Lower lobe of right lung (tissue), 2 donors: Measurements from ENCODE around the gene DAB2IP. TPM values are rescaled to one million over a fixed set of nuclear protein-coding genes. Genes with fewer than 3 reads are reported as not detected.

Experiments
- ATAC-seq, 2 donors: fragments of 200-7000 bp; cut with Tn5 transposase; one replicate each; pipeline ENCODE4 v1.9.1; 2020 to 2022; ENCODE audit warnings: mild to moderate bottlenecking in 2 of 2, moderate library complexity in 2 of 2
- DNase-seq: peaks from one replicate; pipeline ENCODE4 v3.0.0-alpha.2; 2020
- H3K27ac ChIP-seq: fragments of 200-600 bp; one replicate; pipeline ENCODE4 v1.8.0; 2022
- H3K27me3 ChIP-seq: fragments of 200-600 bp; one replicate; pipeline ENCODE4 v1.8.0; 2022; ENCODE audit warnings: low read depth
- H3K36me3 ChIP-seq: fragments of 200-600 bp; one replicate; pipeline ENCODE4 v1.8.0; 2022; ENCODE audit warnings: mild to moderate bottlenecking
- H3K4me1 ChIP-seq: fragments of 200-600 bp; one replicate; pipeline ENCODE4 v1.8.0; 2022
- H3K4me3 ChIP-seq: fragments of 200-600 bp; one replicate; pipeline ENCODE4 v1.8.0; 2022; ENCODE audit warnings: mild to moderate bottlenecking
- H3K9me3 ChIP-seq: fragments of 200-600 bp; one replicate; pipeline ENCODE4 v1.8.0; 2022
- intact Hi-C: fragments of 100-400 bp; cut with DNase I; formaldehyde crosslinking; loops from one replicate; pipeline ENCODE4 v1.11.0; 2022
- total RNA-seq: library from RNA; stranded (reverse); fragmentation: NEBNext Ultra II Directional; extraction: Animal tissue kit (Norgen Biotek cat#: 25700); gene quantifications from one replicate; pipeline ENCODE4 v1.2.1, GENCODE V29; 2021
- TF ChIP-seq, protein P1 (sequence below): fragments of 200-600 bp; IDR thresholded peaks from one replicate; pipeline ENCODE4 v1.8.0; 2022; ENCODE audit warnings: antibody characterized with exemption, mild to moderate bottlenecking
- donor health status: DM: no; HTN: yes; CAD: no; lungs with severe emphysema.

The DAB2IP gene
- total RNA-seq, 1 donor from 2014 or later: 54.1 TPM

DNA sequence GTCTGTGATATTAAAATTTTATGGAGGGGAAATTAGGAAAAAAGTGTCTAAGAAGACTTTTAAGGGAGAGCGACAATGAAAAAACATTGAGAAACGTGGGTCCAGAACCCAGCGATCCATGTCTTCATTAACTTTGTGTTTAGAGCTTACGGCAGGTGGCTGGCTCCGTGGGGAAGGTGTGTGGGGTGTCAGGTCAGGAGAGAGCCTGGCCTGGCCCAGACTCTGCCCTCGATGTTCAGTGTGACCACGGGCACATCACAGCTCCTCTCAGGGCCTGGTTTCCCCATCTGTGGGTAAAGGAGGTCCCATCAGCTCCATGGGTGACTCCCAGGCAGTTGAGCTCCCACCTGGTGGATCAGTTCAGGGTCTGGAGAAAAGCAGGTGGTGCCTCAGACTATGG is 22.1 kb downstream of the DAB2IP start:
- TF ChIP-seq, protein P1, sequence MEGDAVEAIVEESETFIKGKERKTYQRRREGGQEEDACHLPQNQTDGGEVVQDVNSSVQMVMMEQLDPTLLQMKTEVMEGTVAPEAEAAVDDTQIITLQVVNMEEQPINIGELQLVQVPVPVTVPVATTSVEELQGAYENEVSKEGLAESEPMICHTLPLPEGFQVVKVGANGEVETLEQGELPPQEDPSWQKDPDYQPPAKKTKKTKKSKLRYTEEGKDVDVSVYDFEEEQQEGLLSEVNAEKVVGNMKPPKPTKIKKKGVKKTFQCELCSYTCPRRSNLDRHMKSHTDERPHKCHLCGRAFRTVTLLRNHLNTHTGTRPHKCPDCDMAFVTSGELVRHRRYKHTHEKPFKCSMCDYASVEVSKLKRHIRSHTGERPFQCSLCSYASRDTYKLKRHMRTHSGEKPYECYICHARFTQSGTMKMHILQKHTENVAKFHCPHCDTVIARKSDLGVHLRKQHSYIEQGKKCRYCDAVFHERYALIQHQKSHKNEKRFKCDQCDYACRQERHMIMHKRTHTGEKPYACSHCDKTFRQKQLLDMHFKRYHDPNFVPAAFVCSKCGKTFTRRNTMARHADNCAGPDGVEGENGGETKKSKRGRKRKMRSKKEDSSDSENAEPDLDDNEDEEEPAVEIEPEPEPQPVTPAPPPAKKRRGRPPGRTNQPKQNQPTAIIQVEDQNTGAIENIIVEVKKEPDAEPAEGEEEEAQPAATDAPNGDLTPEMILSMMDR: no peak
- intact Hi-C loops: no loop called here
- Histone ChIP-seq H3K27me3 (no peaks in the 10 kb centered on the region), H3K4me1 (peaks cover 7% of the 10 kb centered on the region), H3K9me3 (no peaks in the 10 kb centered on the region), H3K4me3 (no peak overlapping the region), H3K36me3 (peaks cover under 1% of the 10 kb centered on the region), H3K27ac (no peak overlapping the region)
- ATAC-seq (no peak), DNase-seq (peak; percentile 40)

DNA sequence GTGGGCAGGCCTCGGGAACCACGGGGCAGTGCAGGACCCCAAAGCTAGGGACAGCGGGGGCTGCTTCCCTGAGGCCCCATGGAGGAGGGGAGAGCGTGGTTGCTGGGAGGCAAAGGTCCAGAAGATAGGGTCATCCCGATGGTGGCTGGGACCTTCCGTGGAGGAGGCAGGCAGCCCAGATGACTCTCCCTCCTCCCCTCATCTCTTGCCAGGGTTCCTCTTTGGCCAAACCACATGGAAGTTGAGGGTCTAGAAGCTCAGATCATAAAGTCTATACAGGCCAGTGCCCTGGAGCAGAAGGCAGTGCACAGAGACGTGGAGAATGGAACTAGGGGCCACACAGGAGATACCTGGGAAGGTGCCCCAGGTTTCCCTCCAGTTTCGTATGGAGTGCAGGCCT is 22.6 kb downstream of the DAB2IP start:
- no peak overlapping the region for H3K27ac ChIP-seq
- H3K9me3 ChIP-seq: no peaks in the 10 kb centered on the region
- H3K4me3 ChIP-seq: no peak overlapping the region
- no peak for ATAC-seq
- DNase-seq: peak; percentile 28
- intact Hi-C loops: no loop called here
- peaks cover 5% of the 10 kb centered on the region for H3K36me3 ChIP-seq
- peaks cover 7% of the 10 kb centered on the region for H3K4me1 ChIP-seq
- H3K27me3 ChIP-seq: no peaks in the 10 kb centered on the region
- TF ChIP-seq, protein P1: no peak

DNA sequence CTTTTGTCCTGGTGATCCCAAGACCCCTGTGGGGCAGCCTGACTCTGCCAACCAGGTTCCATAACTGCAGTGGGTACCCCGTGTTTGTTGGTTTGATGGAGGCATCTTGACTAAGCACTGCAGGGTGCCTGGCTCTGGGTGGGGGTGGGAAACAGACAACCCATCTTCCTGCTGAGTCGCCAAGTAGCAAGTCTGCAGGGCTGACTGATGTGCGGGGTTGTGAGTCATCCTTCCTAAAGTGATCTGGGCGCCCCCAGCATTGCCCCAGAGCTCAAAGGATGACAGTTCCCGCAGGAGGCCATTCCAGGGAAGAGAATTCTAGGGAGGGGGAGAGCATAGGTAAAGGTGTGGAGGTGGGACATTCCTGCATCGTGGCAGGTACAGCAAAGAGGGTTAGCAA is 23.5 kb downstream of the DAB2IP start:
- Histone ChIP-seq H3K4me3 (no peak overlapping the region), H3K4me1 (peaks cover 7% of the 10 kb centered on the region), H3K27ac (no peak overlapping the region), H3K36me3 (peaks cover 6% of the 10 kb centered on the region), H3K9me3 (no peaks in the 10 kb centered on the region), H3K27me3 (no peaks in the 10 kb centered on the region)
- no peak for DNase-seq
- intact Hi-C loops: no loop called here
- no peak for ATAC-seq
- TF ChIP-seq, protein P1: no peak

DNA sequence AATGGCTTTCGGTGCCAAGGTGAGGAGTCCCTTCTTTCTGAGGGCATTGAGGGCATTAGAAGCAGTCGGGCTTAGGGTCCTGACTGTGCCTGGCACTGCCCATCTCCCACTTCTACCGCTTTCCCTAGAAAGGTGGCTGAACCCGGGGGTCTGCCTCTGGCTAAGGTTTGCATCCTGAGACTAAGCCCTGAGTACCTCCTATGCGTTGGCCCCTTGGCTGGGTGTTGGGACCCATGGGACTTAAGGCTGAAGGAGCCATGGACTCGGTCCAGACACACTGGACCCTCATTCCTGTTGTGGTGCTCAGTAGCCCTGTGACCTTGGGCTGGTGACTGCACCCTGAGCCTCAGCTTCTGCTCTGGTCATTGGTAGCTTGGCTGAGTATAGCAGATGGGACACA is 23.9 kb downstream of the DAB2IP start:
- peaks cover 7% of the 10 kb centered on the region for H3K4me1 ChIP-seq
- TF ChIP-seq, protein P1: no peak
- peaks cover 6% of the 10 kb centered on the region for H3K36me3 ChIP-seq
- intact Hi-C loops: no loop called here
- no peak overlapping the region for H3K4me3 ChIP-seq
- no peaks in the 10 kb centered on the region for H3K9me3 ChIP-seq
- H3K27me3 ChIP-seq: no peaks in the 10 kb centered on the region
- DNase-seq: peak; percentile 17
- H3K27ac ChIP-seq: no peak overlapping the region
- ATAC-seq: peak in 1 of 2 donors; percentile 6

DNA sequence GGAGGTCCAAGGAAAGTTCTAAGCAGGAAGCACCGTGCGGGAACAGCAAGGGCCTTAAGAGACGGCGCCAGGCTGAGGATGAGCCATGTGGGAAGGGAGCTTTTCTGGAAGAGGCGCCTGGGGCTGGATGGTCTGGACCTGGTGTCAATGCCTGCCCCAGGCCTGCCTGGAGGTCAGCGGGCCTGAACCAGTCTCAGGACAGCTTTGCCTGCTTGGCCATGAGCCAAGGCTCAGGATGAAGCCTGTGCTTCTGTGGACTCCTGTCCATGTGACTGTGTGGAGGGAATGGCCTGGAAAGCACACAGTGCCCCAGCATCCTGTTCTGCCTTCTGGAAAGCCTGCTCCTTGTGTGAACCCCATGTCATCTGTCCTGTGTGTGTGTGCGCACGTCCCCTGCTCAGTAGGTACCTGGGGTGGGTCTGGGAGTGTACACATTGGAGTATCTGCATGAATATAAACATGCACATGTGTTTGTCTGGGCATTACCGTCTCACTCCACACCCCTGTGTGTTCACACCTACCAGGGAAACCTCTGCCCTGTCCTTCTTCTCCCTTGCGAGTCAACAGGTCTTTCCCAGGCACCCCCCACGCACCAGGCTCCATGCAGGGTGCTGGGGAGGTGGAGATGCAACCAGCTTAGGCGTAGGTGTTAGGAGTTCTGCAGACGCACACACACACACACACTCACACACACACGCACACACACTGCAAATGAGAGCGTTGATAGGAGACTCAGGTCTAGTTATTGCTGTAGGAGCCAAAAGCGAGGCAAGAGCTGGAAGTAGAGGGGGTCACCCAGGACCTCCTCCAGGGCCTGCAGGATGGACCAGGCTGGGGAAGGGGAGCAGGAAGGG is 24.8 kb downstream of the DAB2IP start:
- intact Hi-C loops: no loop called here
- ATAC-seq (peak in 1 of 2 donors; percentile 16), DNase-seq (peak; percentile 39)
- Histone ChIP-seq H3K36me3 (peaks cover 6% of the 10 kb centered on the region), H3K27me3 (no peaks in the 10 kb centered on the region), H3K9me3 (no peaks in the 10 kb centered on the region), H3K4me1 (peaks cover 7% of the 10 kb centered on the region), H3K4me3 (no peak overlapping the region), H3K27ac (no peak overlapping the region)
- TF ChIP-seq, protein P1: no peak
